Keratinocyte (primary cell): ENCODE data around the gene DDX51. TPM values are rescaled to one million over a fixed set of nuclear protein-coding genes. Genes with fewer than 3 reads are reported as not detected.

ENCODE experiments used
- DNase-seq: peaks from one replicate; pipeline ENCODE4 v3.0.0-alpha.2; 2011; ENCODE audit warnings: low read depth, missing footprints, low spot score
- FAIRE-seq: peaks from 2 replicates; lab custom pipeline; 2011; peaks lifted over from hg19 to GRCh38; lab: Jason Lieb, UNC
- H2AFZ ChIP-seq: 2 replicates; pipeline ENCODE4 v1.6.0; 2012; ENCODE audit warnings: low read length, control low read depth, inconsistent platforms; ENCODE audit not compliant: control insufficient read depth
- H3K27ac ChIP-seq: 2 replicates; pipeline ENCODE4 v1.5.1; 2011; ENCODE audit warnings: low read length; ENCODE audit not compliant: control insufficient read depth, insufficient read depth
- H3K27me3 ChIP-seq: 3 replicates; pipeline ENCODE4 v1.6.0; 2011; ENCODE audit warnings: low read length; ENCODE audit not compliant: control insufficient read depth, insufficient read depth; ENCODE audit errors: extremely low read depth
- H3K36me3 ChIP-seq, 2 experiments: 2 replicates in 1 of 2; 3 replicates in 1 of 2; pipeline ENCODE4 v1.5.1; 2011; ENCODE audit warnings: low read length in 2 of 2, mild to moderate bottlenecking in 1 of 2; ENCODE audit not compliant: control insufficient read depth in 2 of 2, insufficient read depth in 2 of 2; ENCODE audit errors: extremely low read depth in 1 of 2
- H3K4me1 ChIP-seq: 3 replicates; pipeline ENCODE4 v1.5.1; 2011; ENCODE audit warnings: low read length; ENCODE audit not compliant: control insufficient read depth, insufficient read depth; ENCODE audit errors: extremely low read depth
- H3K4me2 ChIP-seq: 3 replicates; pipeline ENCODE4 v1.6.0; 2011; ENCODE audit warnings: low read depth, low read length; ENCODE audit not compliant: control insufficient read depth, insufficient read depth; ENCODE audit errors: extremely low read depth
- H3K4me3 ChIP-seq, 3 experiments: fragments of 200-600 bp in 1 of 3; sonication (generic) in 1 of 3; 2 replicates in 2 of 3; 3 replicates in 1 of 3; pipeline ENCODE4 v1.5.1; 2011 to 2016; ENCODE audit warnings: low read length in 3 of 3, mild to moderate bottlenecking in 3 of 3, control low read depth in 2 of 3, inconsistent platforms in 1 of 3, low read depth in 1 of 3, mixed read lengths in 1 of 3, mixed run types in 1 of 3, moderate library complexity in 1 of 3; ENCODE audit not compliant: control insufficient read depth in 2 of 3, insufficient read depth in 2 of 3; ENCODE audit errors: extremely low read depth in 1 of 3
- H3K79me2 ChIP-seq: 2 replicates; pipeline ENCODE4 v1.6.0; 2012; ENCODE audit warnings: low read length; ENCODE audit not compliant: control insufficient read depth, insufficient read depth
- H3K9ac ChIP-seq: 3 replicates; pipeline ENCODE4 v1.6.0; 2011; ENCODE audit warnings: low read length; ENCODE audit not compliant: control insufficient read depth, insufficient read depth; ENCODE audit errors: extremely low read depth
- H3K9me1 ChIP-seq: 3 replicates; pipeline ENCODE4 v1.6.0; 2011; ENCODE audit warnings: low read length; ENCODE audit not compliant: control insufficient read depth, insufficient read depth; ENCODE audit errors: extremely low read depth
- H3K9me3 ChIP-seq: 2 replicates; pipeline ENCODE4 v1.5.1; 2012; ENCODE audit warnings: low read depth, low read length; ENCODE audit not compliant: control insufficient read depth
- H4K20me1 ChIP-seq: 3 replicates; pipeline ENCODE4 v1.6.0; 2011; ENCODE audit warnings: low read length; ENCODE audit not compliant: control insufficient read depth, insufficient read depth; ENCODE audit errors: extremely low read depth
- EZH2 ChIP-seq: IDR thresholded peaks from one replicate; pipeline ENCODE4 v1.6.1; 2012; ENCODE audit warnings: inconsistent platforms, mild to moderate bottlenecking, low read length, moderate library complexity
- dilution Hi-C: fragments of 300-500 bp; cut with MboI; formaldehyde crosslinking; loops from one replicate; pipeline ENCODE4 v1.7.0; 2020; ENCODE audit warnings: low sequenced_read_pairs; ENCODE audit not compliant: extremely low pct_ligation_motif_present
- polyA plus RNA-seq, 5 experiments: library from polyadenylated mRNA; depleted of rRNA in 3 of 5; stranded (reverse) in 3 of 5; stranded (forward) in 1 of 5; unstranded in 1 of 5; fragments of >200 nt; gene quantifications; 1 replicate in 1 of 5; 2 replicates in 3 of 5; 3 replicates in 1 of 5; pipeline versions ENCODE4 v1.2.1 to v1.2.3, GENCODE V29; 2011 to 2012; ENCODE audit warnings: missing spikeins in 2 of 5, low read depth in 1 of 5, low replicate concordance in 1 of 5
- TF ChIP-seq, protein P1 (sequence below), 3 experiments: IDR thresholded peaks in 1 of 3; conservative IDR thresholded peaks in 1 of 3; optimal IDR thresholded peaks in 1 of 3; 2 replicates in 2 of 3; 3 replicates in 1 of 3; pipeline versions ENCODE3 to v1.5.1; 2011; ENCODE audit warnings: low read length in 3 of 3, mild to moderate bottlenecking in 3 of 3, moderate library complexity in 2 of 3, control low read depth in 1 of 3, inconsistent platforms in 1 of 3; ENCODE audit not compliant: insufficient read depth in 2 of 3; ENCODE audit errors: extremely low read depth in 1 of 3

The DDX51 gene
- polyA plus RNA-seq, 1 donor (not counting 4 experiments of a cell fraction or from before 2014, with no cell fraction given), result 7.4 TPM

DNA sequence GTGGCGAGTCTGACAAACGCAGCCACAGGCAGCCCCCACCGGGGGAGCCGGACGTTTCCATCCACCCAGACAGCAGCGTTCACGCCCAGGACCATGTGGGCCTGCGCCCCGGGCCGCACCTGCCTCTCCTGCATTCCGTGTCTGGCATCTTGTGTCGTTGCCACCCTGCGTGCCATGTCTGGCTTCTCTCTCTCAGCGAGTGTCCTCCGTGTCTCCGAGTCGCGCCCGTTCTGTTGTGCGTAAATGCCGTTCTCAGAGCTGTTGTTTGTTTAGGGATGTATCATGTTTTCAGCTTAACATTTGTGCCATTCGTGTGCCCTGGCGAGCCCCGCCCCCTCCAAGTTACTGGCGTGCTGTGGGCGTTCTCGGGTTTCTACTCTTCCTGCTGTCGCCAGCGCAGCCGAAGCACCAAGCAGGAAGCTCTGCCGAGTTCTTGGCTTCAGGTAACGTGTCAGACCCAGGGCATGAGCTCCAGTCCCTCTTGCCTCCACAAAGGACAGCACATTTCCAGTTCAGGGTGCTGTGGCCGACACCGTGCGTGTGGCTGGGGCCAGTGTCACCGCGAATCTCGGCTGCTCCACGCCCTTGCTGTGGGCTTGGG lies 34.8 kb upstream of the DDX51 start:
- DNase-seq (no peak), FAIRE-seq (no peak)
- H3K4me1 ChIP-seq, result no peaks in the 10 kb centered on the region
- dilution Hi-C loops, result no loop called here
- H3K9ac ChIP-seq, result no peak overlapping the region
- no peak overlapping the region for H2AFZ ChIP-seq
- H3K4me2 ChIP-seq, result no peak overlapping the region
- no peak overlapping the region for H3K27ac ChIP-seq
- no peaks in the 10 kb centered on the region for H3K9me1 ChIP-seq
- no peaks in the 10 kb centered on the region for H3K9me3 ChIP-seq
- H3K79me2 ChIP-seq, result no peaks in the 10 kb centered on the region
- no peak for TF ChIP-seq EZH2
- TF ChIP-seq, protein P1, sequence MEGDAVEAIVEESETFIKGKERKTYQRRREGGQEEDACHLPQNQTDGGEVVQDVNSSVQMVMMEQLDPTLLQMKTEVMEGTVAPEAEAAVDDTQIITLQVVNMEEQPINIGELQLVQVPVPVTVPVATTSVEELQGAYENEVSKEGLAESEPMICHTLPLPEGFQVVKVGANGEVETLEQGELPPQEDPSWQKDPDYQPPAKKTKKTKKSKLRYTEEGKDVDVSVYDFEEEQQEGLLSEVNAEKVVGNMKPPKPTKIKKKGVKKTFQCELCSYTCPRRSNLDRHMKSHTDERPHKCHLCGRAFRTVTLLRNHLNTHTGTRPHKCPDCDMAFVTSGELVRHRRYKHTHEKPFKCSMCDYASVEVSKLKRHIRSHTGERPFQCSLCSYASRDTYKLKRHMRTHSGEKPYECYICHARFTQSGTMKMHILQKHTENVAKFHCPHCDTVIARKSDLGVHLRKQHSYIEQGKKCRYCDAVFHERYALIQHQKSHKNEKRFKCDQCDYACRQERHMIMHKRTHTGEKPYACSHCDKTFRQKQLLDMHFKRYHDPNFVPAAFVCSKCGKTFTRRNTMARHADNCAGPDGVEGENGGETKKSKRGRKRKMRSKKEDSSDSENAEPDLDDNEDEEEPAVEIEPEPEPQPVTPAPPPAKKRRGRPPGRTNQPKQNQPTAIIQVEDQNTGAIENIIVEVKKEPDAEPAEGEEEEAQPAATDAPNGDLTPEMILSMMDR (optimal IDR thresholded peaks at IDR 0.05 in 1 of 3, IDR thresholded peaks at IDR 0.05 in 1 of 3, conservative IDR thresholded peaks at IDR 0.05 in 1 of 3; ENCODE audit: extremely low read depth in 1 of 3, insufficient read depth in 2 of 3, low read length in 3 of 3), result no peak
- no peaks in the 10 kb centered on the region for H4K20me1 ChIP-seq
- H3K36me3 ChIP-seq, result no peaks in the 10 kb centered on the region
- peaks cover 45% of the 10 kb centered on the region for H3K27me3 ChIP-seq
- H3K4me3 ChIP-seq, result no peak overlapping the region

DNA sequence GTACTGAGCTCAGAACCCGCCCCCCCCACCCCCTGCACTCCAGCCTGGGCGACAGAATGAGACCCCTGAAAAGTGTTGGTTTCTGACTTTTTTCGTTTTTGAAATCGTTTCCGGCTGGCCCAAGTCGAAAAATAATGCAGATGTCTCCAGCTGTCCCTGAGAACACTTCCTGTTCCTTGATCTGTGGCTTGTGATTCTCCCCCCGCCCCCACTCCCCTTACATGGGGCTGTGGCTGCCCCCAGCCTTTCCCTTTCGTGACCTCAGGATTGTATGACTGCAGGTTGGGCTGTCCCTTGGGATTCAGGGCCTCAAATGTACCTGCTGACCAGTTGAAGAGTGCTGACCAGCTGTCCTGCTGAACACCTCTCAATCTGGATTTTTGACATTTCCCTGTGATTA lies 34.2 kb upstream of the DDX51 start:
- H3K9me3 ChIP-seq, result no peaks in the 10 kb centered on the region
- H3K4me3 ChIP-seq, result no peak overlapping the region
- H3K4me1 ChIP-seq, result no peaks in the 10 kb centered on the region
- dilution Hi-C loops, result no loop called here
- no peak overlapping the region for H3K9ac ChIP-seq
- H3K4me2 ChIP-seq, result no peak overlapping the region
- H3K36me3 ChIP-seq, result no peaks in the 10 kb centered on the region
- FAIRE-seq (no peak), DNase-seq (no peak)
- H3K27ac ChIP-seq, result no peak overlapping the region
- H3K27me3 ChIP-seq, result peaks cover 45% of the 10 kb centered on the region
- H4K20me1 ChIP-seq, result no peaks in the 10 kb centered on the region
- H3K79me2 ChIP-seq, result no peaks in the 10 kb centered on the region
- no peak for TF ChIP-seq EZH2
- TF ChIP-seq, protein P1 (optimal IDR thresholded peaks at IDR 0.05 in 1 of 3, IDR thresholded peaks at IDR 0.05 in 1 of 3, conservative IDR thresholded peaks at IDR 0.05 in 1 of 3; ENCODE audit: extremely low read depth in 1 of 3, insufficient read depth in 2 of 3, low read length in 3 of 3), result no peak
- no peaks in the 10 kb centered on the region for H3K9me1 ChIP-seq
- H2AFZ ChIP-seq, result no peak overlapping the region
